ENCODE measurements around the gene SDHB. TPM values are rescaled to one million over a fixed set of nuclear protein-coding genes. Genes with fewer than 3 reads are reported as not detected.
A peak's percentile ranks its signal among the peaks of the same experiment; 100 is the strongest.
"Not testable (repeated sequence)": the region's sequence is repeated elsewhere in the genome, so short reads cannot be mapped to it uniquely, and the experiment has no call there.

Gene SDHB
- total and polyA plus RNA-seq, 7 donors, result 190 to 452 (median 266) TPM

- H3K4me1 ChIP-seq, result peaks cover 32% of the 10 kb centered on the region
- no peak overlapping the region for H3K4me3 ChIP-seq
- intact Hi-C loops (cut with DNase I), result no loop called here
- no peaks in the 10 kb centered on the region for H3K27me3 ChIP-seq (ENCODE audit: insufficient read depth in 3 of 3, low read length in 2 of 3)
- H3K36me3 ChIP-seq (ENCODE audit: insufficient read depth in 1 of 2, low read depth in 1 of 2), result peaks cover 0 to 45% of the 10 kb centered on the region in 2 donors
- 71 to 80% (median 72%) methylated on average over 3 of the region's 3 CpGs for WGBS, 3 donors
- no peak for TF ChIP-seq CTCF (IDR thresholded peaks at IDR 0.05)
- peaks cover 4% of the 10 kb centered on the region for H3K9me3 ChIP-seq
- H3K27ac ChIP-seq, result peak overlapping the region; percentile 44
- ATAC-seq (no peak), DNase-seq (no peak)
These were observed 13.2 kb upstream of the SDHB start for GRCh38 chr1:17067069-17067426.

- H3K27ac ChIP-seq, result peak overlapping the region; percentile 44
- H3K36me3 ChIP-seq (ENCODE audit: insufficient read depth in 1 of 2, low read depth in 1 of 2), result peaks cover 0 to 40% of the 10 kb centered on the region in 2 donors
- peaks cover 37% of the 10 kb centered on the region for H3K4me1 ChIP-seq
- DNase-seq, result no peak
- no peak for TF ChIP-seq CTCF (IDR thresholded peaks at IDR 0.05)
- H3K4me3 ChIP-seq, result no peak overlapping the region
- H3K9me3 ChIP-seq, result peaks cover 4% of the 10 kb centered on the region
- peak in 2 of 4 donors; percentile 16 to 30 for ATAC-seq
- intact Hi-C loops (cut with DNase I), result no loop called here
- no peaks in the 10 kb centered on the region for H3K27me3 ChIP-seq (ENCODE audit: insufficient read depth in 3 of 3, low read length in 2 of 3)
- WGBS, 3 donors, result 58 to 74% (median 60%) methylated on average over 11 of the region's 11 CpGs
These were observed 12.7 kb upstream of the SDHB start for GRCh38 chr1:17066361-17067068.

GRCh38 chr1:17065666-17066065, 11.8 kb upstream of the SDHB start:
- WGBS, 3 donors, result 82 to 91% (median 88%) methylated on average over 7 of the region's 7 CpGs
- no peak for TF ChIP-seq CTCF (IDR thresholded peaks at IDR 0.05)
- ATAC-seq (peak in 2 of 4 donors; percentile 2 to 12), DNase-seq (no peak)
- Histone ChIP-seq H3K9me3 (peaks cover 4% of the 10 kb centered on the region), H3K36me3 (ENCODE audit: insufficient read depth in 1 of 2, low read depth in 1 of 2) (peaks cover 0 to 31% of the 10 kb centered on the region in 2 donors), H3K4me1 (peaks cover 41% of the 10 kb centered on the region), H3K27me3 (ENCODE audit: insufficient read depth in 3 of 3, low read length in 2 of 3) (no peaks in the 10 kb centered on the region), H3K27ac (peak overlapping the region; percentile 44), H3K4me3 (no peak overlapping the region)
- intact Hi-C loops (cut with DNase I), result no loop called here

- H3K27ac ChIP-seq, result peak overlapping the region; percentile 76
- H3K27me3 ChIP-seq (ENCODE audit: insufficient read depth in 3 of 3, low read length in 2 of 3); H3K9me3 ChIP-seq; H3K4me3 ChIP-seq; ATAC-seq; H3K36me3 ChIP-seq (ENCODE audit: insufficient read depth in 1 of 2, low read depth in 1 of 2); DNase-seq: not testable (repeated sequence)
- intact Hi-C loops (cut with DNase I), result loop anchor here (2.0 to 5.0 kb wide), 3 partner anchors 55 to 345 kb away; partner anchors contain the start of gene PADI2 (in 1 of the 2)
- WGBS, 3 donors, result 72 to 89% (median 78%) methylated on average over 7 of the region's 7 CpGs
- peaks cover 33% of the 10 kb centered on the region for H3K4me1 ChIP-seq
These were observed 8.9 kb upstream of the SDHB start for GRCh38 chr1:17062751-17063150.

DNA sequence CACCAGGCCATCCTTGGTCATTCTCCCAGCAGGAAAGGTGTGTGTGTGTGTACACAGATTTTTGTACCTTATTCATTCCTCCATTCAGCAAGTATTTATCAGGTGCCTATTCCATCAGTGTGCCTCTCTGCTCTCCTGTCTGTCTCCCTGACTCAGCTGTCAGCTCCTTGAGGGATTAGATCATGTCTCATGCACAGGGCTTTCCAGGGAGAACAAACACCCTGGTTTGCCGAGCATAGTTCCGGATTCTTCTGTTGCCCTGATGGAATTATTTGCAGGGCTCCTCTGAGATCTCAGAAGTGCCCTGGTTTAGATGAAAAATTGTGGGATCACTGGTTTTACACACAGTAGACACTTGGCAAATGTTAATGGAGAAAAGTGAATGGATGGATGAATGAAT, 8.1 kb upstream of the SDHB start:
- H3K36me3 ChIP-seq (ENCODE audit: insufficient read depth in 1 of 2, low read depth in 1 of 2), result no peaks in the 10 kb centered on the region
- DNase-seq (no peak), ATAC-seq (no peak)
- no peak overlapping the region for H3K27ac ChIP-seq
- peaks cover 26% of the 10 kb centered on the region for H3K4me1 ChIP-seq
- no peaks in the 10 kb centered on the region for H3K27me3 ChIP-seq (ENCODE audit: insufficient read depth in 3 of 3, low read length in 2 of 3)
- TF ChIP-seq CTCF (IDR thresholded peaks at IDR 0.05), result no peak
- peaks cover 4% of the 10 kb centered on the region for H3K9me3 ChIP-seq
- H3K4me3 ChIP-seq, result no peak overlapping the region
- WGBS, 3 donors, result 57 to 83% (median 66%) methylated on average over 2 of the region's 2 CpGs
- intact Hi-C loops (cut with DNase I), result loop anchor here (2.0 to 5.0 kb wide), 4 partner anchors 55 to 345 kb away; partner anchors contain the start of gene PADI2 (in 1 of the 2)

Data from psoas muscle (tissue), 8 donors.